RWPE1 (cell line): ENCODE results near the gene FLYWCH1.

Experiments
- CTCF ChIA-PET: fragments of 350-600 bp; sonication (Branson Sonifier 250); formaldehyde crosslinking; extraction: SDS; loops from one replicate; lab custom pipeline; 2021; lab: Yijun Ruan, JAX
- POLR2A ChIA-PET: fragments of 400-600 bp; formaldehyde crosslinking; extraction: SDS; loops from one replicate; lab custom pipeline; 2020; ENCODE audit warnings: antibody characterized with exemption; ENCODE audit not compliant: low non-redundant PET; lab: Yijun Ruan, JAX
- DNase-seq: peaks from one replicate; pipeline ENCODE4 v3.0.0; 2012; ENCODE audit warnings: low spot score
- H3K27ac ChIP-seq: fragments of 450-650 bp; 2 replicates; pipeline ENCODE4 v1.5.1; 2017
- CTCF ChIP-seq: fragments of 450-650 bp; conservative IDR thresholded peaks from 2 replicates; pipeline ENCODE4 v1.5.1; 2017; ENCODE audit warnings: low read depth, mild to moderate bottlenecking

FLYWCH1 gene

GRCh38 chr16:2911638-2912329 is at the start of gene FLYWCH1:
TSS of gene FLYWCH1 (plus strand) at chr16:2911931. CDS start at chr16:2929686, 17,755 bp downstream.
- DNase-seq, result peak; percentile 89
- ChIA-PET CTCF (interaction anchor here (1.0 to 1.2 kb wide), 2 partner anchors 9 to 16 kb away, joined by 4 to 10 read pairs; no protein-coding TSS in a partner anchor), POLR2A (no interaction called here)
- TF ChIP-seq CTCF, result no peak
- H3K27ac ChIP-seq, result peak within 1 kb of the TSS; percentile 95

- CTCF ChIA-PET, result no interaction called here
- POLR2A ChIA-PET, result no interaction called here
- DNase-seq, result no peak
- no peak for TF ChIP-seq CTCF
- H3K27ac ChIP-seq, result no peak overlapping the region
Measured at GRCh38 chr16:2865651-2866050, 46.1 kb upstream of the FLYWCH1 start.

GRCh38 chr16:2866431-2866830 is 45.3 kb upstream of the FLYWCH1 start:
- no peak overlapping the region for H3K27ac ChIP-seq
- CTCF ChIA-PET, result no interaction called here
- no peak for TF ChIP-seq CTCF

GRCh38 chr16:2867661-2867986 is 44.1 kb upstream of the FLYWCH1 start:
- DNase-seq, result no peak

More at GRCh38 chr16:2866431-2866830, 45.3 kb upstream of the FLYWCH1 start:
- POLR2A ChIA-PET, result no interaction called here
- no peak for DNase-seq

GRCh38 chr16:2867987-2868789 is 43.5 kb upstream of the FLYWCH1 start:
- peak overlapping the region; percentile 96 for H3K27ac ChIP-seq
- POLR2A ChIA-PET, result interaction anchor here (0.6 to 0.9 kb wide), 3 partner anchors 32 to 127 kb away, joined by 3 to 8 read pairs (median 3); no protein-coding TSS in a partner anchor

More at GRCh38 chr16:2867661-2867986, 44.1 kb upstream of the FLYWCH1 start:
- TF ChIP-seq CTCF, result no peak
- ChIA-PET POLR2A (interaction anchor here (0.6 kb wide), 1 partner anchor 126 kb away, joined by 8 read pairs; no protein-coding TSS in a partner anchor), CTCF (interaction anchor here (0.7 to 1.7 kb wide), 11 partner anchors 9 to 128 kb away, joined by 3 to 19 read pairs (median 4); partner anchors contain the start of genes PRSS22 and ZG16B)
- H3K27ac ChIP-seq, result peak overlapping the region; percentile 96

More at GRCh38 chr16:2867987-2868789, 43.5 kb upstream of the FLYWCH1 start:
- peak; percentile 94 for DNase-seq
- CTCF ChIA-PET, result interaction anchor here (0.5 to 1.7 kb wide), 23 partner anchors 10 to 1361 kb away, joined by 3 to 19 read pairs (median 4); partner anchors contain the start of genes FLYWCH2, PRSS22 and ZG16B
- TF ChIP-seq CTCF, result peak; percentile 96
